CD4-positive, alpha-beta T cell treated with Interleukin-6 at 100 ng/mL for 8 hours (primary cell): ENCODE results near the gene ITGB5.

Experiments
- DNase-seq: peaks from one replicate; pipeline ENCODE4 v3.0.0-alpha.2; 2020; ENCODE audit warnings: mixed read lengths, low spot score

Gene ITGB5

GRCh38 chr3:124860599-124860998 is 26.6 kb downstream of the ITGB5 start:
- DNase-seq, result no peak

DNA sequence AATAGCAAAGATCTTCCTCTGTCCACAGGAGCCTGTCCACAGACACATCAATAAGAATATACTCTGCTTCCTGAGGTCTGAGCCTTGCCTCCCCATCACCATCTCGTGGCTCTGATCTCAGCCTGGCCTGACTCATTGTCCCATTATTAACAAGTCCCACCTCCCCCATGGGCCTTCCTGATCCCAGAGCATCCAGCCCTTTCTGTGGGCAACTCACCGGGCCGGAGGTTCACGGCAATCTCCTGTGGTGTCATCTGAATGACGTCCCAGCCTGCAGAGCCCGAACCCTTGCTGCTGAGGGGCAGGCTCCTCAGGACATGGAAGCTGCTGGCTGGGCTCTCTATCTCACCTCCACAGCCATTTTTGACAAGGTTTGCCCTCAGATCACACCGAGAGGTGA is 28.1 kb downstream of the ITGB5 start:
- DNase-seq, result no peak

DNA sequence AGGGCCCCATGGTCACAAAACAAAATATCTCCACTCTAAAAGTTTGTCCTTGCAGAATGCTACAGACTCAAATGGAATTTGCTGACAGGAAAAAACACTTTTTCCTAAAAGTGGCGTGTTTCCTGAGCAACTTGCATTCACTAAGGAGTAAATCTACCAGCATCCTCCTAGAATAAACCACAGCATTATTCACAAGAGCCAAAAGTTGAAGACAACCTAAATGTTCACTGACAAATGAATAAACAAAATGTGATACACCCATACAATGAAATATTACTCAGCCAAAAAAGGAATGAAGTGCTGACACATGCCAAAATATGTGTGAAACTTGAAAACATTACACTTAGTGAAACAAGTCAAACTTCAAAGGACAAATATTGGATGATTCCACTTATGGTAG is 28.9 kb downstream of the ITGB5 start:
- no peak for DNase-seq

DNA sequence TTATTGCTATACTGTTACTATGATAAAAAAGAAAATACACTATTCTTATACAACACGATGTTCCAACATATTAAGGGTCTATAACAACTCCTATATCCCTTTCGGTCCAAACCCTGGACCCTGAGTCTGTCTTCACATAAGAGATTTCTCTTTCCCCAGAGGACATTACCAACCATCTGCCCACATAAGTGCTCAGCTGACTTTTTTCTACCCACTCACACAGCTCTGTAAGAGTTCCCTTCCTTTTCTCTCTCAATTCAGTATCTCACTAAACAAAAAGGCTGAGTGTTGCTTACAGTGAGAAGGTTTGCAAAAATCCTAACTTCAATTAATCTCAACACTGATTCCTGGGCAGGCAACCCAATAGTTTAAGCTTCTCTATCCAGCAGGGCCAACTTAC is 30.5 kb downstream of the ITGB5 start:
- no peak for DNase-seq

DNA sequence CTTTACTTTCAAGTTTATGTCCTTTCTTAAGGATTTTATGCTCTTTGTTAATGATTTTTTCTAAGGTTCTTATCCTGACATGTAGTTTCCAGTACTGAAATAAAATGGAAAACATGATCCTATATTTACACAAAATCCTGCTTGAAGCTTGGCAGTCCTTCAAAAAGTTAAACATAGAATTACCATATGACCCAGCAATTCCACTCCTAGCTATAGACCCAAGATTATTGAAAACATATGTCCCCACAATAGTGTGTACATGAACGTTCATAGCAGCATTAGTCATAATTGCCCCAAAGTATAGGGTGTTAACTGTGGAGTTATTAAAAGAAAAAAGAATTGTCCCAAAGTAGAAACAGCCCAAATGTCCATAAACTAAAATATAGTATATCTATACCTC is 33.2 kb downstream of the ITGB5 start:
- no peak for DNase-seq

DNA sequence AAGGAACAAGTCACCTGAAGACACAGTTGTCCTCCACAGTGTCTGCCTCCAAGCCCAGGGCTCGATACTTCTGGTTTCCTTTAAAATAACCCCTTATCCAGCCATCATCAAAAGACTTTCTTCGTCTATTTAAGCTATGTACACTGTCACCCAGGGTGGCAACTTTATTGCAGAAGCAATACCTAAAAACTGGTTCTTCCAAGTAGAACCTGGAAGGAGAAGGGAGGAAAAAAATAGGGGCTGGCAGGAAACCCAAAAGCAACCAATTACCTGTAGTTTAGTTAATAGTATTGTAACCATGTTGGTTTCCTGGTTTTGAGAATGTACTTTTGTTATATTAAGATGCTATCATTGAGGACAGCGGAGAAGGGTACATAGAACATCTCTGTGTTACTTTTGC is 33.7 kb downstream of the ITGB5 start:
- no peak for DNase-seq

GRCh38 chr3:124851905-124852304 is 35.3 kb downstream of the ITGB5 start:
- DNase-seq, result no peak

- DNase-seq, result no peak
These were observed 36.0 kb downstream of the ITGB5 start for GRCh38 chr3:124851136-124851535.

- no peak for DNase-seq
These were observed 36.5 kb downstream of the ITGB5 start for GRCh38 chr3:124850633-124851032.

GRCh38 chr3:124850212-124850611 is 37.0 kb downstream of the ITGB5 start:
- no peak for DNase-seq

DNA sequence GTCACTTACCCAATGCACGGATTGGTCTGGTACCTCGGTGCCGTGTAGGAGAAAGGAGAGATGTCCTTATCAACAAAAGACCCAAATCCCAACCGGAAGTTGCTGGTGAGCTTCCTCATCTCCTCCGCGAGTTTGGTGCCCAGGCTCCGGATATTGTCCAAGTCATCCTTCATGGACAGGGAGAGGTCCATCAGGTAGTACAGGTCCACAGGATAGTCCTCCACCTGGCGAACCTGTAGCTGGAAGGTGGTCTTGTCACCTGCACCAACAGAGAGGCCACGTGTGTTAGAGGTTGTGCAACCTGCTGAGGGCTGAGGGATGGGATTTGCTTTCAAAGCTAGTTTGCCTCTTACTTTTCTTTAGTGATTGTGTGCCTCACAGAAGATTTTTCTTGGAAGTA is 38.9 kb downstream of the ITGB5 start:
- DNase-seq, result no peak

DNA sequence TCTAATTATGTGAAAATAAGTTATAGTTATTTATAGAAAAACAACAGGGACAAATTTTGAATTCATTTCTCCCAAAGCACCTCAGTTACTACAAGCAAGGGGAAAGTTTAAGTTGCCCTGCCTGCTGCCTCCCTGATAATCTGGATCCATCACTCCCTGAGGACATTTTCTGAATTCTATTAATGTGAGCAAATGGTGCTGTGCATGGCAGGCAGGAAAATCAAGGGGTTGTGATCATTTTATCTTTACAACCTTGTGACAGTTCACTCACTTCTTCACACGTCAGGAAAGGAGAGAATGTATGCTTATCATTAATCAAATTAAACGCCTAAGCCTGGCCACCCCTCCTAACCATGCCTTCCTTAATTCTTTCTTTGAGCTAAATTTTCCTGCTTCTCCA is 39.3 kb downstream of the ITGB5 start:
- no peak for DNase-seq

GRCh38 chr3:124847051-124847450 is 40.1 kb downstream of the ITGB5 start:
- no peak for DNase-seq

GRCh38 chr3:124846189-124846588 is 41.0 kb downstream of the ITGB5 start:
- no peak for DNase-seq

GRCh38 chr3:124845406-124845805 is 41.8 kb downstream of the ITGB5 start:
- no peak for DNase-seq

DNA sequence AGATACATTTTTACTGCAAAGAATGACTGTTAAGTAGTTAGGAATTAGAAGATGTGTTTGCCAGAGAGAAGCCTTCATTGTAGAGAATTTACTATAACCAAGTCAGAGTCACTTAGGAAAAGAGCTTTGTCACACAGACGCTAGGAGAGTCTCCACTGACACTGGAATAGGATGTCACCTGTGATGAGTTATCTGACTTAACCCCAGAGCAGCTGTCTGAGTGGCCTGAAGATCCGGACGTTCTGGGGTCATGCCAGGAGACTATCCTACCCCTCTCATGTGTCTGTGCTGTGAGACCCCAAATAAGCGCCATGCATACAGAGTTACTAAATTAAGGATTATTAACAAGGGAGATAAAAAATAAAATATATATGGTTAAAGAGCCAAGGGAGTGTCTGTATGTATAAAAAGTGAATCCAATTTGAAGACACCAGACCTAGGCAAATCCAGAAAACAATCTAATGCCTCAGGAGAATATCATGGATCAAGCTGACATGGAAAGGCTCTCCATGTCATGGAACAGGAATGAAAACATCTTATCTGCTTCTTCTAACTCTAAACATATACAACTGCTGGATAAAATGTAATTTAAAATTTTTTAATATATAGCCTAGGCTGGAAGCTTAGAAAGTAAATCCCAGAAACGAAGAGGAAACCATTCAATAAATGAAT is 43.5 kb downstream of the ITGB5 start:
- no peak for DNase-seq

DNA sequence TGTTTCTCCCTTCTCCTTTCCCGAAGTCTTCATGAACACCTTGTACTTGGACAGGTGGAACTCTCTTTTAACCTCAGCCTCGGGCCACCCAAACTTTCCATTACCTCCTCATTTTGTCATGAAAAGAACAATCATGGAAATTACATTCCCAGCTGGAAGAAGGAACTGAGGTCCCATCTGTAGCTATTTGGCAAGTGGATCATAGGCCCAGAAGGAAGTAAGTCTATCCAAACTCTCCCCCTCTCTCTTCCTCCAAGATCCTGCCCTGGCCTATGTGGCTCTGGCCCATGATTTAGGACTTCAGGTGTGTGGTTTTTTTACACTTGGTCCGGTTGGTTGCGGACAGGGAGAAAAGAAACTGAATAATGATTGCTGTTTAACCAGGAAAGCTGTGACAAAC is 44.1 kb downstream of the ITGB5 start:
- no peak for DNase-seq

GRCh38 chr3:124841517-124841916 is 45.6 kb downstream of the ITGB5 start:
- DNase-seq, result no peak

DNA sequence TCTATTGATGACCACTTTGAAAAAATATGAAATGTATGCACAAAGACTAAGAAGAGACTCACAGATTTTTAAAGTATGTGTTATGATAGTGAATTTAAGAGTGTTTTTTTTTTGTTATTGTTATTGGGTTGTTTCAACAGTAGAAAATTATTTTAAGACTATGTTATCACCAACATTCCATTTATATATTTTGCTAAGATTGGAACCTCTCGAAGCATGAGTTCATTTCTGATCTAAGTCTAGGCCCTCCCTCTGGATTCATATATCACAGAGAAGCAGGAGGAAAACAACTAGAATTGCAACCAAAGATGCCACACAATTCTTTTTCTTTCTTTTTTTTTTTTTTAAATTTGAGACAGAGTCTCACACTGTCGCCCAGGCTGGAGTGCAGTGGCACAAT is 46.8 kb downstream of the ITGB5 start:
- DNase-seq, result no peak

DNA sequence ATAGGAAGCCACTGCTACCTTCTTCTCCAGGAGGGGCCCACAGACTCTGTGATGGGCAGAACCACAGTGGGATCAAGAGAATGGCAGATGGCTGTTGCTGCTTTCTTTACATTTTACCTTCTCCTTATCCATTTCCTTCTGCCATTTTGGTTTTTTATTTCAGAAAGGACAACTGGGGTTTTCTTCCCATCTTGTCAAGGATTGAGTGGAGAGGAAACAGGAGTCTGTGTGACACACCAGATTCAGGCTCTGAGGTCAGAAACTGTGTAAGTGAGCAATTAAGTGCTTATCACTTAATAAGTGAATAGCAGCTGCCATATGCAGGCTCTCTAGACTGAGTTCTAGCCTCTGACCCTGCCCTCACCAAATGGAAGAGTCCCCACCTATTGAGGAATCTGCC is 47.3 kb downstream of the ITGB5 start:
- DNase-seq, result no peak

GRCh38 chr3:124838963-124839362 is 48.2 kb downstream of the ITGB5 start:
- DNase-seq, result no peak

DNA sequence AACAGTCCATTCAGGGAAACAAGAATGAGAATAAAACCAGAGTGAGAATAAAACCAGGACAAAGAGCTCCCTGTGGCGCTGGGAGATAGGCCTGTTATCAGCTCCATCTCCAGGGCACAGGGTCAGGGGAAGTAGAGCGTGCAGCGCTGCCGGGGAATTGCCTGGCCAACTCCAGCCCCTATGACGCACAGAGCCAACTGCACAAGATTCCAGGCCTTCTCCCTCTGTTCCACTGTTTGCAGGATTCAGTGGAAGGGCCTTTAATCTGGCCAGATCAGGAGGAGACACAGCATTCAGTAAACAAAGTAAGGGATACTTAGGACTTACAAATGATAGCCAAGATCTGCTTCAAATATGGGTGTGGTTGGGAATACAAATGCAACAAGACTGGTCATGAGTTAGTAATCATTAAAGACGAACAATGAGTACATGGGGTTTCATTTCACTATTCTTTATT is 49.4 kb downstream of the ITGB5 start:
- DNase-seq, result no peak

GRCh38 chr3:124837065-124837464 is 50.1 kb downstream of the ITGB5 start:
- no peak for DNase-seq

- DNase-seq, result no peak
These were observed 50.7 kb downstream of the ITGB5 start for GRCh38 chr3:124836448-124836847.
